ENCODE measurements around the gene RNPEP. TPM values are rescaled to one million over a fixed set of nuclear protein-coding genes. Genes with fewer than 3 reads are reported as not detected.

The RNPEP gene
- total RNA-seq, 2 experiments from 2014 or later = 19.9 to 20.8 TPM

DNA sequence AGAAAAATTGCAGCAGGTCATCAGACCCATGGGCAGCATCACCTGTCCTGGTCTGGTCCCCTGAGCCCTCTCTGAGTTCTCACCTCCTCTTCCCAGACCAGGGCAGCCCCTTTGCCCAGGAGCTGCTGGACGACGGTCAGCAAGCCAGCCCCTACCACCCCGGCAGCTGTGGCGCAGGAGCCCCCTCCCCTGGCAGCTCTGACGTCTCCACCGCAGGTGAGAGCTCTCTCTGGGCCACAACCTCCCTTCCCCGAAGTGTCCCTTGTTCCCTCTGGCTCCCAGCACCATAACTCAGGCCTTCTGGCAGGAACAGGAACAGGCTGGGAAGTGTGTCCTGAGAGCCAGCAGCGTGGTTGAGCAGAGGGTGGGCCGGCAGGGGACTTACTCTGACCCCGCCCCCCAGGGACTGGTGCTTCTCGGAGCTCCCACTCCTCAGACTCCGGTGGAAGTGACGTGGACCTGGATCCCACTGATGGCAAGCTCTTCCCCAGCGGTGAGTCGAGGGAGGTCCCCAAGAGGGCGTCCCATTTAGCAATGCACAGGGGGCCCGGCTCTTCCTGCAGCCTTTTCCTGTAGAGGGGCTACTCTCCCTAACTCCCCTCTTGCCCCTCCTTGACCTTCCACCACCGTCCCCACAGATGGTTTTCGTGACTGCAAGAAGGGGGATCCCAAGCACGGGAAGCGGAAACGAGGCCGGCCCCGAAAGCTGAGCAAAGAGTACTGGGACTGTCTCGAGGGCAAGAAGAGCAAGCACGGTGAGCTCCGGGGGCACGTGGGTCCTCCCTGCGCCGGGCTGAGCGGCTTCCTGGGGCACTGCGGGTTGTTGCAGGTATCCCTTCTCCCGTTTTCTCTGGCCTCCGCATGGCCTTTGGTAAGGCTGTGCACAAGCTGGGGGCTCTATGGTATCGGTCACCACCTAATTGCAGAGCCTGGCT lies 30.4 kb downstream of the RNPEP start:
- intact Hi-C loops (cut with DNase I, micrococcal nuclease) = no loop called here
- Mint-ChIP-seq H3K27me3 (peaks cover 16% of the 10 kb centered on the region), H3K4me1 (ENCODE audit: low read depth) (no peaks in the 10 kb centered on the region), H3K36me3 (ENCODE audit: low read depth) (no peaks in the 10 kb centered on the region), H3K9me3 (no peaks in the 10 kb centered on the region), H3K27ac (no peak overlapping the region), H3K4me3 (no peak overlapping the region)
- TF ChIP-seq, protein P1, sequence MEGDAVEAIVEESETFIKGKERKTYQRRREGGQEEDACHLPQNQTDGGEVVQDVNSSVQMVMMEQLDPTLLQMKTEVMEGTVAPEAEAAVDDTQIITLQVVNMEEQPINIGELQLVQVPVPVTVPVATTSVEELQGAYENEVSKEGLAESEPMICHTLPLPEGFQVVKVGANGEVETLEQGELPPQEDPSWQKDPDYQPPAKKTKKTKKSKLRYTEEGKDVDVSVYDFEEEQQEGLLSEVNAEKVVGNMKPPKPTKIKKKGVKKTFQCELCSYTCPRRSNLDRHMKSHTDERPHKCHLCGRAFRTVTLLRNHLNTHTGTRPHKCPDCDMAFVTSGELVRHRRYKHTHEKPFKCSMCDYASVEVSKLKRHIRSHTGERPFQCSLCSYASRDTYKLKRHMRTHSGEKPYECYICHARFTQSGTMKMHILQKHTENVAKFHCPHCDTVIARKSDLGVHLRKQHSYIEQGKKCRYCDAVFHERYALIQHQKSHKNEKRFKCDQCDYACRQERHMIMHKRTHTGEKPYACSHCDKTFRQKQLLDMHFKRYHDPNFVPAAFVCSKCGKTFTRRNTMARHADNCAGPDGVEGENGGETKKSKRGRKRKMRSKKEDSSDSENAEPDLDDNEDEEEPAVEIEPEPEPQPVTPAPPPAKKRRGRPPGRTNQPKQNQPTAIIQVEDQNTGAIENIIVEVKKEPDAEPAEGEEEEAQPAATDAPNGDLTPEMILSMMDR (IDR thresholded peaks at IDR 0.05) = no peak
- CTCF ChIA-PET = no interaction called here
- H3K27me3 ChIP-seq (ENCODE audit: control insufficient read depth in 1 of 2, insufficient read depth in 2 of 2, low read length in 2 of 2) = no peaks in the 10 kb centered on the region
- no peaks in the 10 kb centered on the region for H3K36me3 ChIP-seq (ENCODE audit: insufficient read depth, low read length)
- peaks cover 3% of the 10 kb centered on the region for H3K4me1 ChIP-seq (ENCODE audit: insufficient read depth, low read length)
- POLR2A ChIA-PET = no interaction called here
- DNase-seq (no peak), ATAC-seq (ENCODE audit: poor library complexity) (no peak)
- no peak overlapping the region for H3K27ac ChIP-seq (ENCODE audit: low read depth in 1 of 2, low read length in 2 of 2)
- H3K4me3 ChIP-seq (ENCODE audit: low read length) = no peak overlapping the region
- H3K9me3 ChIP-seq (ENCODE audit: control insufficient read depth in 1 of 2, insufficient read depth in 1 of 2, low read length in 2 of 2) = peaks cover 0 to 6% of the 10 kb centered on the region in 2 experiments

DNA sequence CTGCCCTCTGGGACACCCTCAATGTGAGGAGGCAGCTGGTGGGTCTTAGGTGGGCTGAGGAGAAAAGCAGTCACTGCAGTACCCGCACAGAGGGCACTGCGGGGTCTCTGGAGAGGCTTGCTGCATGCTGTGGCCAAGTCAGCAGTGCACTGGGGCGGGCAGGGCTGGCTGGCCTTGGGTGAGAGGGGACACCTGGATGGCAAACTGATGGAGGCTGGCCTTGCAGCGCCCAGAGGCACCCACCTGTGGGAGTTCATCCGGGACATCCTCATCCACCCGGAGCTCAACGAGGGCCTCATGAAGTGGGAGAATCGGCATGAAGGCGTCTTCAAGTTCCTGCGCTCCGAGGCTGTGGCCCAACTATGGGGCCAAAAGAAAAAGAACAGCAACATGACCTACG lies 31.2 kb downstream of the RNPEP start:
- no peaks in the 10 kb centered on the region for H3K36me3 ChIP-seq (ENCODE audit: insufficient read depth, low read length)
- Mint-ChIP-seq H3K9me3 (no peaks in the 10 kb centered on the region), H3K27ac (no peak overlapping the region), H3K36me3 (ENCODE audit: low read depth) (no peaks in the 10 kb centered on the region), H3K4me3 (no peak overlapping the region), H3K4me1 (ENCODE audit: low read depth) (no peaks in the 10 kb centered on the region), H3K27me3 (peaks cover 16% of the 10 kb centered on the region)
- H3K27me3 ChIP-seq (ENCODE audit: control insufficient read depth in 1 of 2, insufficient read depth in 2 of 2, low read length in 2 of 2) = no peaks in the 10 kb centered on the region
- DNase-seq (no peak), ATAC-seq (ENCODE audit: poor library complexity) (no peak)
- TF ChIP-seq, protein P1 (IDR thresholded peaks at IDR 0.05) = no peak
- peaks cover 0 to 6% of the 10 kb centered on the region in 2 experiments for H3K9me3 ChIP-seq (ENCODE audit: control insufficient read depth in 1 of 2, insufficient read depth in 1 of 2, low read length in 2 of 2)
- POLR2A ChIA-PET = no interaction called here
- intact Hi-C loops (cut with DNase I, micrococcal nuclease) = no loop called here
- CTCF ChIA-PET = no interaction called here
- peaks cover 3% of the 10 kb centered on the region for H3K4me1 ChIP-seq (ENCODE audit: insufficient read depth, low read length)
- no peak overlapping the region for H3K27ac ChIP-seq (ENCODE audit: low read depth in 1 of 2, low read length in 2 of 2)
- no peak overlapping the region for H3K4me3 ChIP-seq (ENCODE audit: low read length)

DNA sequence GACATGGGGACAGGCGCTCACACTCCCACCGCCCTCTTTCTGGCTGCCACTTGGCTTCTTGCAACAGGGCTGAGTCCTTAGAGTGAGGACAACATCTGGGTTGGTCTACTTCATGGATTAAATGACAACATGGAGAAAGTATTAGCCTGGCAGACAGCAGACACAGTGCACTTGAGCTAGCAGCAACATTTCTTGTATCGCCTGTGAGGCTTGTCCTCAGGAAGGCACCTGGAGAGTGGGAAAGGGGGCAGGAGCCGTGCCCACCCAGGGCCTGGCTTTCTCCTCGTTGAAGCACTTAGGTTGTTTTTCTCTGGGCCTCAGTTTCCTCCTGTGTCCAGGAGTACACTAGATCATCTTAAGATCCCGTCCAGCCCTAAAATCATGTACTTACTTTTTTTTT lies 31.6 kb downstream of the RNPEP start:
- ATAC-seq (ENCODE audit: poor library complexity) = no peak
- no peak for DNase-seq
- POLR2A ChIA-PET = no interaction called here
- H3K27ac Mint-ChIP-seq = no peak overlapping the region
- CTCF ChIA-PET = no interaction called here
- H3K4me3 ChIP-seq (ENCODE audit: low read length) = no peak overlapping the region
- TF ChIP-seq, protein P1 (IDR thresholded peaks at IDR 0.05) = no peak
- no peaks in the 10 kb centered on the region for H3K9me3 Mint-ChIP-seq
- no peak overlapping the region for H3K27ac ChIP-seq (ENCODE audit: low read depth in 1 of 2, low read length in 2 of 2)
- H3K9me3 ChIP-seq (ENCODE audit: control insufficient read depth in 1 of 2, insufficient read depth in 1 of 2, low read length in 2 of 2) = peaks cover 0 to 6% of the 10 kb centered on the region in 2 experiments
- no peaks in the 10 kb centered on the region for H3K4me1 Mint-ChIP-seq (ENCODE audit: low read depth)
- peaks cover 21% of the 10 kb centered on the region for H3K27me3 Mint-ChIP-seq
- H3K27me3 ChIP-seq (ENCODE audit: control insufficient read depth in 1 of 2, insufficient read depth in 2 of 2, low read length in 2 of 2) = no peaks in the 10 kb centered on the region
- no peak overlapping the region for H3K4me3 Mint-ChIP-seq
- H3K36me3 ChIP-seq (ENCODE audit: insufficient read depth, low read length) = no peaks in the 10 kb centered on the region
- H3K36me3 Mint-ChIP-seq (ENCODE audit: low read depth) = no peaks in the 10 kb centered on the region
- intact Hi-C loops (cut with DNase I, micrococcal nuclease) = no loop called here
- peaks cover 3% of the 10 kb centered on the region for H3K4me1 ChIP-seq (ENCODE audit: insufficient read depth, low read length)
